ENCODE measurements around the gene NCKAP5.

Gene NCKAP5

GRCh38 chr2:133422931-133423351 lies 145.3 kb downstream of the NCKAP5 start:
- Mint-ChIP-seq H3K4me1 (no peaks in the 10 kb centered on the region), H3K27ac (no peak overlapping the region), H3K9me3 (peaks cover 0 to 6% of the 10 kb centered on the region in 2 donors), H3K27me3 (no peaks in the 10 kb centered on the region), H3K4me3 (no peak overlapping the region)
- ATAC-seq = no peak
- DNase-seq = no peak

GRCh38 chr2:133421516-133422324 lies 146.5 kb downstream of the NCKAP5 start:
- no peaks in the 10 kb centered on the region for H3K4me1 Mint-ChIP-seq
- no peak for ATAC-seq
- peaks cover 0 to 6% of the 10 kb centered on the region in 2 donors for H3K9me3 Mint-ChIP-seq
- H3K4me3 Mint-ChIP-seq = no peak overlapping the region
- H3K27ac Mint-ChIP-seq = no peak overlapping the region
- no peak for DNase-seq
- no peaks in the 10 kb centered on the region for H3K27me3 Mint-ChIP-seq

GRCh38 chr2:133420788-133421187 lies 147.5 kb downstream of the NCKAP5 start:
- DNase-seq (no peak), ATAC-seq (no peak)
- no peak overlapping the region for H3K27ac Mint-ChIP-seq
- peaks cover 0 to 6% of the 10 kb centered on the region in 2 donors for H3K9me3 Mint-ChIP-seq
- no peaks in the 10 kb centered on the region for H3K4me1 Mint-ChIP-seq
- H3K27me3 Mint-ChIP-seq = no peaks in the 10 kb centered on the region
- no peak overlapping the region for H3K4me3 Mint-ChIP-seq

GRCh38 chr2:133418671-133419070 lies 149.6 kb downstream of the NCKAP5 start:
- DNase-seq (no peak), ATAC-seq (no peak)
- Mint-ChIP-seq H3K9me3 (no peaks in the 10 kb centered on the region), H3K27ac (no peak overlapping the region), H3K27me3 (no peaks in the 10 kb centered on the region), H3K4me1 (no peaks in the 10 kb centered on the region), H3K4me3 (no peak overlapping the region)

- DNase-seq (no peak), ATAC-seq (no peak)
Measured at GRCh38 chr2:133418021-133418420, 150.2 kb downstream of the NCKAP5 start.

GRCh38 chr2:133417415-133417814 lies 150.8 kb downstream of the NCKAP5 start:
- DNase-seq = no peak
- no peaks in the 10 kb centered on the region for H3K27me3 Mint-ChIP-seq
- no peak overlapping the region for H3K27ac Mint-ChIP-seq
- no peak for ATAC-seq
- no peaks in the 10 kb centered on the region for H3K9me3 Mint-ChIP-seq
- no peaks in the 10 kb centered on the region for H3K4me1 Mint-ChIP-seq
- no peak overlapping the region for H3K4me3 Mint-ChIP-seq

More at GRCh38 chr2:133418021-133418420, 150.2 kb downstream of the NCKAP5 start:
- H3K4me1 Mint-ChIP-seq = no peaks in the 10 kb centered on the region
- H3K27me3 Mint-ChIP-seq = no peaks in the 10 kb centered on the region
- no peak overlapping the region for H3K4me3 Mint-ChIP-seq
- H3K9me3 Mint-ChIP-seq = no peaks in the 10 kb centered on the region
- no peak overlapping the region for H3K27ac Mint-ChIP-seq

GRCh38 chr2:133416736-133417135 lies 151.5 kb downstream of the NCKAP5 start:
- no peak for DNase-seq
- no peaks in the 10 kb centered on the region for H3K9me3 Mint-ChIP-seq
- ATAC-seq = no peak
- H3K4me3 Mint-ChIP-seq = no peak overlapping the region
- H3K4me1 Mint-ChIP-seq = no peaks in the 10 kb centered on the region
- H3K27me3 Mint-ChIP-seq = no peaks in the 10 kb centered on the region
- H3K27ac Mint-ChIP-seq = no peak overlapping the region

- Mint-ChIP-seq H3K4me1 (no peaks in the 10 kb centered on the region), H3K27me3 (no peaks in the 10 kb centered on the region), H3K4me3 (no peak overlapping the region), H3K9me3 (no peaks in the 10 kb centered on the region), H3K27ac (no peak overlapping the region)
- DNase-seq (no peak), ATAC-seq (no peak)
Measured at GRCh38 chr2:133416146-133416545, 152.1 kb downstream of the NCKAP5 start.

GRCh38 chr2:133415210-133415876 lies 152.9 kb downstream of the NCKAP5 start:
- Mint-ChIP-seq H3K4me3 (no peak overlapping the region), H3K9me3 (no peaks in the 10 kb centered on the region), H3K27ac (no peak overlapping the region), H3K27me3 (no peaks in the 10 kb centered on the region), H3K4me1 (no peaks in the 10 kb centered on the region)
- ATAC-seq = no peak
- no peak for DNase-seq

- ATAC-seq (no peak), DNase-seq (no peak)
- no peak overlapping the region for H3K4me3 Mint-ChIP-seq
- H3K27me3 Mint-ChIP-seq = no peaks in the 10 kb centered on the region
- H3K27ac Mint-ChIP-seq = no peak overlapping the region
- no peaks in the 10 kb centered on the region for H3K4me1 Mint-ChIP-seq
- H3K9me3 Mint-ChIP-seq = no peaks in the 10 kb centered on the region
Measured at GRCh38 chr2:133414486-133415209, 153.6 kb downstream of the NCKAP5 start.

- H3K27me3 Mint-ChIP-seq = no peaks in the 10 kb centered on the region
- H3K9me3 Mint-ChIP-seq = no peaks in the 10 kb centered on the region
- H3K4me1 Mint-ChIP-seq = no peaks in the 10 kb centered on the region
- ATAC-seq (no peak), DNase-seq (no peak)
- H3K27ac Mint-ChIP-seq = no peak overlapping the region
- no peak overlapping the region for H3K4me3 Mint-ChIP-seq
Measured at GRCh38 chr2:133413863-133414262, 154.4 kb downstream of the NCKAP5 start.

GRCh38 chr2:133412694-133413093 lies 155.6 kb downstream of the NCKAP5 start:
- no peak for DNase-seq
- H3K27me3 Mint-ChIP-seq = no peaks in the 10 kb centered on the region
- H3K9me3 Mint-ChIP-seq = no peaks in the 10 kb centered on the region
- no peak overlapping the region for H3K4me3 Mint-ChIP-seq
- no peak for ATAC-seq
- H3K4me1 Mint-ChIP-seq = no peaks in the 10 kb centered on the region
- H3K27ac Mint-ChIP-seq = no peak overlapping the region

- H3K27me3 Mint-ChIP-seq = no peaks in the 10 kb centered on the region
- H3K4me1 Mint-ChIP-seq = no peaks in the 10 kb centered on the region
- no peaks in the 10 kb centered on the region for H3K9me3 Mint-ChIP-seq
- H3K27ac Mint-ChIP-seq = no peak overlapping the region
- H3K4me3 Mint-ChIP-seq = no peak overlapping the region
- no peak for DNase-seq
- no peak for ATAC-seq
Measured at GRCh38 chr2:133411857-133412256, 156.4 kb downstream of the NCKAP5 start.

GRCh38 chr2:133411101-133411500 lies 157.2 kb downstream of the NCKAP5 start:
- Mint-ChIP-seq H3K27ac (no peak overlapping the region), H3K9me3 (no peaks in the 10 kb centered on the region), H3K4me3 (no peak overlapping the region), H3K27me3 (no peaks in the 10 kb centered on the region), H3K4me1 (no peaks in the 10 kb centered on the region)
- ATAC-seq = no peak
- no peak for DNase-seq

- ATAC-seq (no peak), DNase-seq (no peak)
- Mint-ChIP-seq H3K9me3 (no peaks in the 10 kb centered on the region), H3K27me3 (no peaks in the 10 kb centered on the region), H3K4me1 (no peaks in the 10 kb centered on the region), H3K4me3 (no peak overlapping the region), H3K27ac (no peak overlapping the region)
Measured at GRCh38 chr2:133409581-133410285, 158.5 kb downstream of the NCKAP5 start.
